A673 (cell line): ENCODE measurements around the gene SLC24A4. TPM values are rescaled to one million over a fixed set of nuclear protein-coding genes. Genes with fewer than 3 reads are reported as not detected.
"Not testable (repeated sequence)": the region's sequence is repeated elsewhere in the genome, so short reads cannot be mapped to it uniquely, and the experiment has no call there.

Source experiments
- BruUV-seq: library from RNA; stranded (reverse); fragments of 400-500 nt; replicated peaks from 2 replicates; lab custom pipeline; 2021; lab: Mats Ljungman, UMichigan
- CTCF ChIA-PET: fragments of 300-600 bp; sonication (Branson Sonifier 250); formaldehyde crosslinking; loops from one replicate; lab custom pipeline; 2022; ENCODE audit warnings: antibody characterized with exemption; lab: Charles Lee
- POLR2A ChIA-PET: fragments of 300-600 bp; sonication (Branson Sonifier 250); formaldehyde crosslinking; loops from one replicate; lab custom pipeline; 2022; ENCODE audit warnings: antibody characterized with exemption; ENCODE audit not compliant: low non-redundant PET; lab: Charles Lee
- DNase-seq: peaks from one replicate; pipeline ENCODE4 v3.0.0-alpha.2; 2015; ENCODE audit warnings: low spot score
- H3K27ac ChIP-seq: fragments of 200-600 bp; sonication (generic); 2 replicates; pipeline ENCODE4 v1.5.1; 2016; ENCODE audit warnings: mixed run types, low read depth, mild to moderate bottlenecking, mixed read lengths, antibody characterized with exemption, low read length; ENCODE audit not compliant: poor library complexity, severe bottlenecking
- H3K27me3 ChIP-seq: fragments of 200-600 bp; sonication (generic); replicated peaks from 2 replicates; pipeline ENCODE4 v1.6.1; 2017; ENCODE audit warnings: mixed run types, low read depth, mild to moderate bottlenecking, mixed read lengths, antibody characterized with exemption, low read length; ENCODE audit not compliant: insufficient read depth, poor library complexity
- H3K36me3 ChIP-seq: fragments of 200-600 bp; sonication (generic); 2 replicates; pipeline ENCODE4 v1.6.1; 2016; ENCODE audit warnings: mixed run types, mild to moderate bottlenecking, mixed read lengths, antibody characterized with exemption, low read length; ENCODE audit not compliant: insufficient read depth, poor library complexity, severe bottlenecking
- H3K4me1 ChIP-seq: fragments of 200-600 bp; sonication (generic); 2 replicates; pipeline ENCODE4 v1.6.1; 2017; ENCODE audit warnings: mixed run types, mild to moderate bottlenecking, mixed read lengths, antibody characterized with exemption, low read length; ENCODE audit not compliant: insufficient read depth, poor library complexity, severe bottlenecking
- H3K4me3 ChIP-seq: fragments of 200-600 bp; sonication (generic); 2 replicates; pipeline ENCODE4 v1.5.1; 2016; ENCODE audit warnings: low read depth, mixed run types, mild to moderate bottlenecking, mixed read lengths, low read length; ENCODE audit not compliant: poor library complexity, severe bottlenecking
- H3K9me3 ChIP-seq: fragments of 200-600 bp; sonication (generic); 2 replicates; pipeline ENCODE4 v1.6.1; 2016; ENCODE audit warnings: mixed run types, low read depth, mild to moderate bottlenecking, mixed read lengths, antibody characterized with exemption, low read length; ENCODE audit not compliant: poor library complexity, severe bottlenecking
- EZH2 ChIP-seq: fragments of 200-600 bp; sonication (generic); IDR thresholded peaks from 2 replicates; pipeline ENCODE4 v1.6.1; 2017; ENCODE audit warnings: borderline replicate concordance, low read depth, mild to moderate bottlenecking, mixed read lengths, antibody characterized with exemption, low read length; ENCODE audit not compliant: poor library complexity, severe bottlenecking
- intact Hi-C: fragments of 100-400 bp; cut with micrococcal nuclease; formaldehyde crosslinking; loops from one replicate; pipeline ENCODE4 v1.10.0; 2022; ENCODE audit not compliant: unreplicated experiment
- total RNA-seq: library from RNA; stranded (reverse); gene quantifications from 2 replicates; pipeline ENCODE4 v1.2.3, GENCODE V29; 2021
- TF ChIP-seq, protein P1 (sequence below): fragments of 300-800, 200-600 bp; sonication (generic); conservative IDR thresholded peaks from 2 replicates; pipeline ENCODE4 v1.5.1; 2017; ENCODE audit warnings: low read depth, mild to moderate bottlenecking, antibody characterized with exemption, low read length, moderate library complexity, mixed read lengths

The SLC24A4 gene
- total RNA-seq, 1 experiment from 2014 or later: 0.15 TPM

DNA sequence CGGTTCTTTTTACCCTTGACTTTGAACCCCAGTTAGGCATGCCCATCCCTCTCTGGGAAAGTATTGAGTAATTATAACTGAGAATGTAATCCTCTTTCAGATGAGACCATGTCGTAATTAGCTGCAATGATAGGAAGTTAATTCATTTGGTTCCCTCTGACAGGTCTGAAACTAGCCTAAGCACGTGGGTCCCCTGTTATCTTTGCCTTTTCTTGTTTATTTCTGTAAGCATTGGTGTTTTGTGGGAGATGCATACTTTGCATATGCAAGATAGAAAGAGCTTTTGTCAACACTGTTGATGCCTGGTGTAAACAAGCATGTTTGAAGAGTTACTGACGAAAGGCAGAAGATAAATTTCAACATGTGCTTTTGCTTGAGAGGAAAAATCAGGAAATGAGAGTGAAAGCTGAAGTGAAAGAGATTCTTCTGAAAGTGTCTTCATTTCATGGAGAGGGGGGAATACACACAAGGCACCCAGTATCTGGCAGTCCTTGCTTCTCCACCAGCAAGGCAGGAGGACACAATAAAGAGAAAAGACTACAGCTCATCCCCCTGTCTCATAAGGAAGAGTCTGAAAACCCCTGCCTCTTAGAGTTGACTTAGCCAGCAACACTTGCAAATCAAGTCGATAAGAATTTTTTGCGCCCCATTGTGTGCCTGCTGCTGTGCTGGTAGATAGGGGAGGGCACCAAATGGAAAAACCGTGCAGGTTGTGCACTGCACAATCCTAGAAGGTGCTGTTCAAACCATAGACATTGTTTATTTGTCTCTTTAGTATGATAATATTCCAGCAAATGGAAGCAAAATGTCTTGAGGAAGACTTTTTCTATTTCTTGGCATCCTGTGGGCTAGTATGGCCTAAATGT lies 77.8 kb downstream of the SLC24A4 start:
- BruUV-seq: no TSS peak
- no peak overlapping the region for H3K27ac ChIP-seq
- TF ChIP-seq, protein P1, sequence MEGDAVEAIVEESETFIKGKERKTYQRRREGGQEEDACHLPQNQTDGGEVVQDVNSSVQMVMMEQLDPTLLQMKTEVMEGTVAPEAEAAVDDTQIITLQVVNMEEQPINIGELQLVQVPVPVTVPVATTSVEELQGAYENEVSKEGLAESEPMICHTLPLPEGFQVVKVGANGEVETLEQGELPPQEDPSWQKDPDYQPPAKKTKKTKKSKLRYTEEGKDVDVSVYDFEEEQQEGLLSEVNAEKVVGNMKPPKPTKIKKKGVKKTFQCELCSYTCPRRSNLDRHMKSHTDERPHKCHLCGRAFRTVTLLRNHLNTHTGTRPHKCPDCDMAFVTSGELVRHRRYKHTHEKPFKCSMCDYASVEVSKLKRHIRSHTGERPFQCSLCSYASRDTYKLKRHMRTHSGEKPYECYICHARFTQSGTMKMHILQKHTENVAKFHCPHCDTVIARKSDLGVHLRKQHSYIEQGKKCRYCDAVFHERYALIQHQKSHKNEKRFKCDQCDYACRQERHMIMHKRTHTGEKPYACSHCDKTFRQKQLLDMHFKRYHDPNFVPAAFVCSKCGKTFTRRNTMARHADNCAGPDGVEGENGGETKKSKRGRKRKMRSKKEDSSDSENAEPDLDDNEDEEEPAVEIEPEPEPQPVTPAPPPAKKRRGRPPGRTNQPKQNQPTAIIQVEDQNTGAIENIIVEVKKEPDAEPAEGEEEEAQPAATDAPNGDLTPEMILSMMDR: no peak
- no peak for TF ChIP-seq EZH2
- no peaks in the 10 kb centered on the region for H3K36me3 ChIP-seq
- peaks cover 11% of the 10 kb centered on the region for H3K27me3 ChIP-seq
- intact Hi-C loops: no loop called here
- H3K4me1 ChIP-seq: no peaks in the 10 kb centered on the region
- CTCF ChIA-PET: no interaction called here
- POLR2A ChIA-PET: no interaction called here
- H3K9me3 ChIP-seq: no peaks in the 10 kb centered on the region
- no peak overlapping the region for H3K4me3 ChIP-seq
- DNase-seq: no peak

DNA sequence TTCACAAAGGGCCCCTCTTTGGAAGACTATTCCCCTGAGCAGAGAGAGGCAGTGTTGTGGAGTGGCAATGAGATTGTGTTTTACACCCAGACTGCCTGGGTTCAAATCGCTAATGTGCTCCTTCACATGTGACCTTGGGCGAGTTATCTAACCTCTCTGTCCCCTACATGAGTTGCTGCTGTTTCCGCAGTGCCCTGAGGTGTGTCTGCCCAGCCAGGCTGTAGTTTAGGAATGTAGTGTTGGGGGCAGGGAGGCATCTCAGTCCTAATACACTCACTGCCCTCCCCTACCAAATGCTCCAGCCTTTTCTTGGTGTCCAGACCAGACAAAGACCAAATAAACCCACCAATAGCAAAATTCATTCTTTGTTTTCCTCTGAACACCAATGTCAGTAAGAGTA lies 78.6 kb downstream of the SLC24A4 start:
- Histone ChIP-seq H3K4me1 (no peaks in the 10 kb centered on the region), H3K36me3 (no peaks in the 10 kb centered on the region), H3K27me3 (peaks cover 10% of the 10 kb centered on the region), H3K27ac (no peak overlapping the region), H3K4me3 (no peak overlapping the region), H3K9me3 (no peaks in the 10 kb centered on the region)
- CTCF ChIA-PET: no interaction called here
- DNase-seq: no peak
- POLR2A ChIA-PET: no interaction called here
- intact Hi-C loops: no loop called here
- no TSS peak for BruUV-seq
- TF ChIP-seq, protein P1: no peak
- no peak for TF ChIP-seq EZH2

DNA sequence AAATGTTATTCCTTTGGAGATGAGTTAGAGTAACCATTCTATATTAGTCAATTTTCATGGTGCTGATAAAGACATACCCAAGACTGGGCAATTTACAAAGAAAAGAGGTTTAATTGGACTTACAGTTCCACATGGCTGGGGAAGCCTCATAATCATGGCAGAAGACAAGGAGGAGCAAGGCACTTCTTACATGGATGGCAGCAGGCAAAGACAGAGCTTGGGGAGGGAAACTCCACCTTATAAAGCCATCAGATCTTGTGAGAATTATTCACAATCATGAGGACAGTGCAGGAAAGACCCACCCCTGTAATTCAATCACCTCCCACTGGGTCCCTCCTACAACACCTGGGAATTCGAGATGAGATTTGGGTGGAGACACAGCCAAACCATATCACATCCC lies 79.5 kb downstream of the SLC24A4 start:
- H3K36me3 ChIP-seq, CTCF ChIA-PET, intact Hi-C loops, DNase-seq, H3K9me3 ChIP-seq, H3K4me1 ChIP-seq, H3K27ac ChIP-seq, H3K4me3 ChIP-seq, H3K27me3 ChIP-seq, BruUV-seq: not testable (repeated sequence)
- POLR2A ChIA-PET: interaction anchor here (0.5 kb wide), 1 partner anchor 116 kb away, joined by 8 read pairs; no protein-coding TSS in a partner anchor
